GM19395 (cell line): ENCODE measurements around the gene MLC1.

ENCODE experiments used
- ATAC-seq: cut with Tn5 transposase; IDR thresholded peaks from one replicate; pipeline ENCODE4 v1.9.1; 2021; ENCODE audit warnings: mild to moderate bottlenecking, moderate library complexity; ENCODE audit not compliant: unreplicated experiment

The MLC1 gene

GRCh38 chr22:50016988-50017700 is 68.1 kb downstream of the MLC1 start:
- no peak for ATAC-seq

- ATAC-seq = no peak
Measured at GRCh38 chr22:50016308-50016987, 68.8 kb downstream of the MLC1 start.

GRCh38 chr22:50015451-50016307 is 69.5 kb downstream of the MLC1 start:
- no peak for ATAC-seq

GRCh38 chr22:50014655-50015401 is 70.4 kb downstream of the MLC1 start:
- no peak for ATAC-seq

DNA sequence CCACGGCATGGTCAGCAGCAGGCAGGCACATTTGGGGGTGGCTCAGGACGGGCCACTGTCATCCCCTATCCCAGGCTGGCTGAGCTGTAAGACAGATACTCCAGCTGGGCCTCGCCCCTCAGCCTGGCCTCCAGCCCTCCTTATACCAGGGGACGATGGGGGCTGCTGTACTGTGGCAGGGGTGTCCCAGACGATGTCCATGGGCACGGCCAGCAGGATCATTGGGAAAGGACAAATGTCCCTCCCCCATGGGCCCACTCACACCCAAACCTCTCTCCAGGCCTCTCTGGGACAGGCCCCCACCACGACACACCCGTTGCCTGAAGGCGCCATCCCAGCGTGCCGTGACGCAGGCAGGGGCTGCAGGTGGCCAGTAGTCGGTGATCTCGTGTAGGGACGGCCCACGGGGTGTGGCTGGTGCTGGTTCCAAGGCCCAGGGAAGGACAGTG is 71.1 kb downstream of the MLC1 start:
- no peak for ATAC-seq

DNA sequence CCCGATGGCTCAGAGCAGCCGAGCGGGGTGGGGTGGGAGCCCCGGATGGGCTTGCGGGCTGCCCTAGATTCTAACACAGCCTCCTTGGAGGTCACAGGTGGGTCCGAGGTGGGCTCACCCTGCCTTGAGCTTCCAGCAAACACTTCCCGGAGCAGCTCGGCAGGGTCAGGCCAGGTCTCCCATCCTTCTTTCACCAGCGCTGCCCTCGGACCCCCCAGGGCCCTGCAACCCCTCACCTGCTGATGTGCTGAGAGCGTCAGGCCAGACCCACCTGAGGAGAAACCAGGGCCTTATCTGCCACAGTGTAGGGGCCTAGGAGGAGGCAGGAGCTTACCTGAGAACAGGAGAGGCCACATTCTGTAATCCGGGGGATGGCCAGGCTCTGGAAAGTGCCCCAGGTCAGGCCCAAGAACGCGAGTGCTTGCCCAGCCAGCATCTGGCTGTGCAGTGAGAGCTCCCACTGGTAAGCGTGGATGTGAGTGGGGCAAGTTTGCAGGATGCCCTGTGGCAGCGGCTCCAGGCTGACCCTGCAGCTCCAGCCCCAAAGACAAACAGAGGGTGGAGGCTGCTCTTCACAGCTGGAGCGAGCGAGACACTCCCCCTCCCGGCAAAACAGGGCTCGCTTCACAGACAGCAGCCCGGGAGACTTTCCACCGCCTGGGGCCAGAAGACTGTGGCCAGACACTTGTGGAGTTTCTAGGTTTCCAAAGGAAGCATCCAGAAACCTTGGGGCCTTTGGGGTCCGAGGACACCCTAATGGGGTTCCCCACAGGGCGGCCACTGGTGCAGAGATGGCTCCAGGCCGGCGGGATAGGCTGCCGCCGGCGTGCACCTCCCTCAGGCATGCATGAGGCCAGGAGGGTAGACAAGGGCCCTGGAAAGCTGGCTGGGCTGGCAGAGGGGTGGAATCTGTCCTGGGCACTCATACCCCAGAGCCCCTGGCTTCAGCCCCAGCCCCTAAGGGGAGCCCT is 72.7 kb downstream of the MLC1 start, which contains the start of gene IL17REL:
Gene IL17REL (minus strand): TSS at position 555 of the 971 bp plus-strand sequence. CDS start 119 bp downstream, at position 436.
- ATAC-seq = no peak

DNA sequence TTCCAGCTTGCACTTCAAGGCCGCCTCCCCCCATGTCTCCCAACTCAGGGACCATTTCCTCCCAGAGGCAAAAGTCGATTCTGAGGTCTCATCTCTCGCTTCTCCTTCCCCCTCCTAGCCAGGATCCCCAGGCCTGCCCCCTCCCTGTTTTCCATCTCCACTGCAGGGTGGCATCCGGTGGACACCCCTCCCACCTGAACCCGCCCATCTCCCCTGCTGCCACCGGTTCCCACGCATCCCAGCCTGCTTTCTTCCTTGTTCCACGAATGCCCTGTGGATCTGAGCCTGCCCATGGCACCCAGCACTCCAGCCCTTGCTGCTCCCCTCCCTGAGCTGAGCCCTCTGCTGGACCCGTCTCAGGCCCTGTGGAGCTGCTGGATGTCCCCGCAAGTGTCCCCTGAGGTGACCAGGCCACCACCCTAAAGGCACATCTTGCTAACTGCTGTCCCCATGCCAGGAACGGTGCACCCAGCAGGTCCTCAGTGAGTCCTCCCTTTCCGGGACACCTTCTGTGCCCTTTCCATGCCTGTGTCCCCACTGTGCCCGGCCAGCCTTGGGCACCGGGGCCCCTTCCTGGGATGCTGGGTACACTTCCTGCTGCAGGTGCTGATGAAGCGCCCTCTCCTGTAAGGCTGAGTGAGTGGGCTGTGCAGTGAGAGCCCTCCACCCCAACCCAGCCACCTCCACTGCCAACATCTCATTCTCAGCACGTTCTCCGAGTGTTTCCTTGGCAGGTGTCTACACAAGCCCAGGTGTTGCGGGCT is 73.6 kb downstream of the MLC1 start:
- ATAC-seq = no peak

DNA sequence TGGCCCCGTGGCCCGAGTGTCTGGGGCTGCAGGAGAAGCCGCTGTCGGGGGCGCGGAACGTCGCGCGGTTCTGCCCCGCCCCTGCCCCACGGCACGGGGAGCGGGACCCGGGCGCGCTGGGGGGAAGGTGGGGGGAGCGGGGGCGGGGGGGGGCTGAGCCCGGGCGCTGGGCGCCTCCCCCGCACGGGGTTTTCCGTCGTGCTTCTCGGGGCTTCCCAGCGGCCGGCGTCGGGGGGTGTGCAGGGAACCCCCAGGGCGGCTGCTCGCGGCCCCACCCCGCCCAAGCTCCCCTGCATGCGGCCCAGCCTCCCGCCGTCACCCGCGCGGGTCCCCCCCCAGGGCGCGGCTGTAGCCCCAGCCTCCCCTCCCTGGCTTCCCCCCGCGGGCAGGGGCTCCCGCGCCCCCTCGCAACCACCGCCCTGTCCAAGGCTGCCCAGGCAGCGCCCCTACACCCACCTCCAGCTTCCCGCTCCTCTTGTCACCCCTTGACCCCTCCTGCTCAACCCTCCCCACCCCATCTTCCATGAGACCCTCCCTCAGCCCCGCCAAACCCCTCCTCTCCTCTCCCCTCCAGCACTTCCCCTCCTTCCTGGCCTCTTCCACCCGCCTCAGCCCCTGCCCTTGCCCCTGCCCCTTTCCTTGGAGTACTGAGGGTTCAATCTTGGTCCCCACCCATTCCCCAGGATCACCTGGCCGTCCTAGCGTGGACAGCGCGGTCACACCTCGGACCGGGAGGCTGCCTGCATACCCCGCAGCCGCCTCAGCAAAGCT is 74.4 kb downstream of the MLC1 start:
- no peak for ATAC-seq

DNA sequence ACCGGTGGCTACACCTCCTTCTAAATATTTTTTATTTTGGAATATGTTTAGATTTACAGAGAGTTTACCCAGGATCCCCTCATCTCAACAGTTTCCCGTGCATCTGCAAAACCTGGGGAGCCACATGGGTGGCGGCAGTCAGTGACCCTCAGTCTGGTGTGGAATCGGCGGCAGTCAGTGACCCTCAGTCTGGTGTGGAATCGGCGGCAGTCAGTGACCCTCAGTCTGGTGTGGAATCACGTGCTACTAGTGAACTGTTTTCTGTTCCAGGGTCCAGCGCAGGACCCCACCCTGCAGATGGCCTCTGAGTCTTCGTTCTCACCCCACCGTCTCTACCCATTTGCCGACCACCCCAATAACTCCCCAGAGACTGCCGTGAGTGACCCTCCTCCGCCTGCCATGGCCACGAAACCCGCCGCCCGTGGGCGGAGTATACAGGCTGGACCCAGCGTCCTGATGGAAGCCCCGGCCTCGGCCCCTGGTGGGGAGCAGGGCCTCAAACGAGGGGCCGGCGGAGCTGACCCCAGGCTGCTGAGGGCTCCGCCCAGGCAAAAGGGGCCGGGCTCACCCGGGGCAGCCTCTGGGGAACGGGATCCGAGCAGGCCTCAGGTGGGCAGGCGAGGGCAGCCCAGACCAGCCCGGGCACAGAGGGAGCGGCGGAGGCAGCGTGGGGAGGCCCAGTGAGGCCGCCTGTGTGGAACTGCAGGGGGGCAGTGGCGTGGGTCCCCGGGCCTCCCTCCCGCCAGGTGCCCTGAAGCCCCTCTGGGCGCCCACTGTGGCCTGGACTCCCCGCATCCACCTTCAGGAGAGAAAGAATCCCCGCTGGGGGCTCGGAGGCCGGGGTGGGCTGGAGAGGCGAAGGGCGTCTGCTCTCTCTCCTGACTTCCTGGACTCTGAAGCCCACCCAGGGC is 75.2 kb downstream of the MLC1 start:
- no peak for ATAC-seq
